GM19438 (cell line): ENCODE measurements around the gene INPP5D.
"Not testable (repeated sequence)": the region's sequence is repeated elsewhere in the genome, so short reads cannot be mapped to it uniquely, and the experiment has no call there.

Experiments used
- ATAC-seq: cut with Tn5 transposase; IDR thresholded peaks from one replicate; pipeline ENCODE4 v1.9.1; 2021; ENCODE audit warnings: low read depth; ENCODE audit not compliant: unreplicated experiment

The INPP5D gene

DNA sequence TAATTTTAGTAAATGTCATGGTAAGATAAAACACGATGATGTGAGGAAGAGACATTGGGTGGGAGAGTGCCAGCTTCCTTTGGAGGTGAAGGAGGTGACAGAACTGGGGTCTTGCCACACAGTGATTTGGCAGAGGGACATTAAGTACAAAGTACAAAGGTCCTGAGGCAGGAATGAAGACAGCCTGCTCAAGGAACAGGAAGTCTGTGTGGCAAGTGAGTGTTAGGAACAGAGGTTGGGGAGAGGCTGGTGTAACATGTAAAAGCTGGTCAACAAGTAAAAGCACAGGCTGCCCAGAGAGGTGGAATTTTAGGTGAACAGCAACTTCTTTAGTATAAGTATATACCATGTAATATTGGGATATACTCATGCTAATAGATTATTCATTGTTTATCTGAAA, 73.1 kb downstream of the INPP5D start:
- no peak for ATAC-seq

DNA sequence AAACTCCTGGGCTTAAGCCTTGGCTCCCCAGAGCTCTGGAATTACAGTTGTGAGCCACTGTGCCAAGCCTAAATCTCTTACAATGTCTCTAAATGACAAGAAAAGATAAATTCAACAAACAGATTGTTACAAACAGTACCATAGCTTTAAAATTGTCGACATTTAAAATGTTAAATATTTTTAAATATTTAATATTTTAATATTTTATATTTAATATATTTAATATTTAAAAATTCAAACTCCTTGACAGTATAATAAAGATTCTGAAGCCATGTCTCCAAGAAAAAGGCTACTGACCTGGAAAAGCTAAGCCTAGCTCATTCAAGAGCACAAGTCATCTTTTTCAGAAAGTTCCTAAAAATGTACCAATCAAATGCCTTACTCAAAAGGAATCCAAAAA, 75.3 kb downstream of the INPP5D start:
- no peak for ATAC-seq

DNA sequence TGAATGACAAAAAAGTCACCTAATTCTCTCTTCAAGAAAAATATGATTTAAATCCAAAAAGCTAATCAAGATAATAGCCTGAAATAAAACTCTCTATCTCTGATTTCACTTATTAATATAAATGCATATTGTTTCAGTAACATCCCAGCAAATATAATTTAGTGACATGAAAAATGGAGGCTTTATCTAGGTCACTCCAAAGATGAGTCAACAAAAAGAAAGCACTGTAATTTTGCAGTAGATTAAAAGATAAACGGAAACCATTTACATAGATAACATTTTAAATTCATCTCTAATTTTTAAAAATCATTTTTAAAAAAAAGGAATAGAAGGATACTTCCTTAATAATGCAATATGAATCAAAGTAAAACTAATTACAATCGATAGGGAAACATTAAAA, 76.9 kb downstream of the INPP5D start:
- ATAC-seq: no peak

GRCh38 chr2:233140077-233140585, 80.0 kb downstream of the INPP5D start:
- ATAC-seq: no peak

DNA sequence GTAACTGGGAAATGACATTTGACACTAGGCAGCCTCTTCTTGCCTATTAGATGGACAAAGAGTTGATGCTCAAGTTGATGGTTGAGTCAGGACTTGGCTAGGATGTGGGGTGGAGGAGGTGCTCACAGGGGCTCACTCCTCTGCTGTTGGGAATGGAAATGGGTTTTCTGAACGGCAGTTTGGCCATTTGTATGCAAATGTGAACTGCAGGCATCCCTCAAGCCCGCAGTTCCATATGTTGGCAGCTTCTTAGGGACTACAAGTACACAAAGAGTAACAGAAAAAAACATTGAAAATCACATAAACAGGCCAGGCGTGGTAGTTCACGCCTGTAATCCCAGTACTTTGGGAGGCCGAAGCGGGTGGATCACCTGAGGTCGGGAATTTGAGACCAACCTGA, 80.8 kb downstream of the INPP5D start:
- no peak for ATAC-seq

- ATAC-seq: no peak
Observed at GRCh38 chr2:233141901-233142300, 81.8 kb downstream of the INPP5D start.

DNA sequence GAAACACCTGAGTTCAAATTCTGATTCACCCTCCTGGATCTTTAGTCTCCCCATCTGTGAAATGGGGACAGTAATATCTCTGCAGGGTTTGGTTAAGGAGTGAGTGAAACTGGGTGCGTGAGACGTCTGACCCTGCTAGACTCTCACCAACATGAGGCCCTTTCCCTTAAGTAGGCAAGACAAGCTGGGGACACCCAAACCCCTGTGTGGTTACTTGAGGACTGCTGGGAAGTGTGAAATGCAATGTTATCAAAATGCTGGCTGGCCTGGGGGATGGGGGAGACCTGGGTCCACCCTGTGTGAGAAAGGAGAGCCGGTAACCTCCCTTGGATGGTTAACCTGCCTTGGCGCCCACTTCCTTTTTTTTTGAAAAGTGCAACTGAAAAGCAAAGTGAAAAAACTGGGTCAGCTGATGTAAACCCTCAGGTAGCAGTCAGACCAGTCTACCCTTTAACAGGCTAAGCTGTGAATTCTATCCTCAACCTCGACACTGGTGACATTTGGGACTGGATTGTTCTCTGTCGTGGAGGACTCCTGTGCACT, 82.3 kb downstream of the INPP5D start:
- ATAC-seq: peak; percentile 81

GRCh38 chr2:233143700-233144331, 83.7 kb downstream of the INPP5D start:
- no peak for ATAC-seq

GRCh38 chr2:233145726-233146125, 85.6 kb downstream of the INPP5D start:
- ATAC-seq: no peak

- no peak for ATAC-seq
Observed at GRCh38 chr2:233146194-233146593, 86.1 kb downstream of the INPP5D start.

- ATAC-seq: no peak
Observed at GRCh38 chr2:233147136-233147828, 87.1 kb downstream of the INPP5D start.

- ATAC-seq: no peak
Observed at GRCh38 chr2:233147829-233148167, 87.7 kb downstream of the INPP5D start.

DNA sequence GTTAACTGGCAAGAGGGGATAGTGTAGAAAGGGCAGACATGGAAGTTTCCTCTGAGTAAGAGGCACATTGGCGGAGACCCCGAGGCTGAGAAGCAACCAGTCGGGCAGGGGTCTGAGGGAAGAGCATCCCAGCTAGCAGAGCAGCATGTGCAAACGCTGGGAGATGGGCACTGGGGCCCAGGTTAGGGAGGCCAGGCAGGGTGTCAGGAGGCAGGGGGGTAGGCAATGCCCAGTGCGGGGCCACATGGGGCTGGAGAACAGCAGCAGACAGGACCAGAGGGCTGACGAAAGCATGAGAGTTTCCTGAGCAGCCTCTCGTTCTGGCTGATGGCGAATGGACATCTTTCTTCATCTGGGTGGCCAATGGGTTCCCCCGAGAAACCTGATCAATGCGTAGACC, 88.2 kb downstream of the INPP5D start:
- no peak for ATAC-seq

DNA sequence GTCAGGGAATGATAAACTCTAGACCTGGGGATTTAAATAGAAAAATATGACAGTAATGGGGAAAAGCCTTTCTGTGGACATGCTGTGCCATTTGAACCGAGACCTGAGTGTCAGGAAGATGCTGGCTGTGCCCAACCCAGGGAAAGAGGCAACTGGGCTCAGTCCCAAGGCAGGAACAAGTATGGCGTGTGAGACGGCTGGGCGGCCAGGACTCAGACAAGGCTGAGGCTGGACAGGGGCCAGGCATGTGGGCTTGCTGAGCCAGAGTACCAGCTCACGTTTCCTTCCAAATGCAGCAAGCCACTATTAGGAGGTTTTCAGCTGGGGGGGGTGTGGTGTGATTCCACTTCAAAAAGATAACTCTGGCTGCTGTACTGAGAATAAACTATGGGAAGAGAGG, 92.4 kb downstream of the INPP5D start:
- no peak for ATAC-seq

GRCh38 chr2:233153146-233153798, 93.1 kb downstream of the INPP5D start:
- no peak for ATAC-seq

DNA sequence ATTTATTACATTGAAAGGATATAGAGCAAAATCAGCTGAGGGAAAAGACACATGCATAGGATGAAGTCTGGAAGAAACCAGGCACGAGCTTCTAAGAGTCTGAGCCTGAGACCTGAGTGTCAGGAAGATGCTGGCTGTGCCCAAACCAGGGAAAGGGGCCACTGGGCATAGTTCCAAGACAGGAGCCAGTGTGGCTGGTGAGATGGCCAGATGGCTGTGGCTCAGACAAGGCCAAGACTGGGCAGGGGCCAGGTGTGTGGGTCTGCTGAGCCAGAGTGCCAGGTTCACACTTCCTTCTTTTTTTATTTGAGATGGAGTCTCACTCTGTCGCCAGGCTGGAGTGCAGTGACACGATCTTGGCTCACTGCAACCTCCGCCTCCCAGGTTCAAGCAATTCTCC, 95.9 kb downstream of the INPP5D start:
- ATAC-seq: no peak

GRCh38 chr2:233156461-233156860, 96.3 kb downstream of the INPP5D start:
- not testable (repeated sequence) for ATAC-seq

- ATAC-seq: no peak
Observed at GRCh38 chr2:233161730-233162129, 101.6 kb downstream of the INPP5D start.

- ATAC-seq: no peak
Observed at GRCh38 chr2:233162770-233163169, 102.6 kb downstream of the INPP5D start.

DNA sequence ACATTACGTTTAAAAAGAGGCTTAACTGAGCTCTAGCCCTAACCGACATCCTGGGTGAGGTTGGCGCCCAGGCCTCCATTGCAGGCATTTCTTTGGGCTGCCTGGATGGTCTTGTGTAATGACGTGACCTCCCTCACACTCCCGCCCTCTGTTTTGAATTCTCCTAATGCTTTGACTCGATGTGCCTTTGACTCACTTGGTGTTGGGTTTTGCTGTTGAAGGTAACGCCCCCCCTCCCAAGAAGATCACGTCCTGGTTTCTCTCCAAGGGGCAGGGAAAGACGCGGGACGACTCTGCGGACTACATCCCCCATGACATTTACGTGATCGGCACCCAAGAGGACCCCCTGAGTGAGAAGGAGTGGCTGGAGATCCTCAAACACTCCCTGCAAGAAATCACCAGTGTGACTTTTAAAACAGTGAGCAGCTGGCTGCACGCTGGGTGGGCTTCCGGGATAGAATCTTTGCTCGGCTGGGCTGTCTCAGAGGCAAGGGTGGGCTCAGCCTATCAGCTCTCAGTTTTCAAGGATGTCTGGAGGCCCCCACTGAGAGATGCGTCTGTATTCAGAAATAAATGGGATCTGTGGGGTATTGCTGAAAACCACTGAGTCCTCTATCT, 103.5 kb downstream of the INPP5D start:
- ATAC-seq: no peak

GRCh38 chr2:233164128-233164635, 104.0 kb downstream of the INPP5D start:
- ATAC-seq: no peak
